ENCODE measurements around the gene PSMD3.
A peak's percentile ranks its signal among the peaks of the same experiment; 100 is the strongest.
"Not testable (repeated sequence)": the region's sequence is repeated elsewhere in the genome, so short reads cannot be mapped to it uniquely, and the experiment has no call there.

Gene PSMD3

DNA sequence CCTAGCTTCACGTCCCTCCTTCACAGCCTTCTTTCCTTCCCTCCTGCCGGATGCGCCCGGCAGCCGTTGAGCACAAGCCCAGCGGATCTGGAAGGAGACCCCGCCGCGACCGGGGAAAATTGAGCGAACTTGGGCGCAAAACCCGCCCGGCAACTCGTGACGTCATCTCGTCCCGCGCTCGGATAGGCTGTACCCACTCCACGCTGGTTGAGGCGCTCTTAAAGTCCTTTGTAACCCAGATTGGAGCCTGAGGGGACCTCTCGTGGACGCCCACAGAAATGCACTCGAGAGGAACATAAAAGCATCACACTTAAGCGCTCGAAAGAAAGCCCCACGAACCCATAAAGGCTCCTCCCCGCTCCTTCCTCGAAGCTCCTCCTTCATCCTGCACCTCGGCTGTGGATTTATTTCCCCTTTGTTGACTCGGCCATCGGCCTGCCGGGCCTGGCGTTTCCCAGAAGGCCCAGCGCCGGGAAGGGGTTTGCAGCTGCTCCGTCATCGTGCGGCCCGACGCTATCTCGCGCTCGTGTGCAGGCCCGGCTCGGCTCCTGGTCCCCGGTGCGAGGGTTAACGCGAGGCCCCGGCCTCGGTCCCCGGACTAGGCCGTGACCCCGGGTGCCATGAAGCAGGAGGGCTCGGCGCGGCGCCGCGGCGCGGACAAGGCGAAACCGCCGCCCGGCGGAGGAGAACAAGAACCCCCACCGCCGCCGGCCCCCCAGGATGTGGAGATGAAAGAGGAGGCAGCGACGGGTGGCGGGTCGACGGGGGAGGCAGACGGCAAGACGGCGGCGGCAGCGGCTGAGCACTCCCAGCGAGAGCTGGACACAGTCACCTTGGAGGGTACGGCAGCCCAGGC is at the start of gene PSMD3:
TSS of gene PSMD3 (plus strand) at position 457 of the 856 bp plus-strand sequence. CDS start at position 621, 164 bp downstream.
- DNase-seq: peak; percentile 99

- DNase-seq: no peak
Observed at GRCh38 chr17:39933912-39934311, 46.7 kb upstream of the PSMD3 start.

GRCh38 chr17:39934324-39934723 is 46.3 kb upstream of the PSMD3 start:
- no peak for DNase-seq

- no peak for DNase-seq
Observed at GRCh38 chr17:39935909-39936308, 44.7 kb upstream of the PSMD3 start.

DNA sequence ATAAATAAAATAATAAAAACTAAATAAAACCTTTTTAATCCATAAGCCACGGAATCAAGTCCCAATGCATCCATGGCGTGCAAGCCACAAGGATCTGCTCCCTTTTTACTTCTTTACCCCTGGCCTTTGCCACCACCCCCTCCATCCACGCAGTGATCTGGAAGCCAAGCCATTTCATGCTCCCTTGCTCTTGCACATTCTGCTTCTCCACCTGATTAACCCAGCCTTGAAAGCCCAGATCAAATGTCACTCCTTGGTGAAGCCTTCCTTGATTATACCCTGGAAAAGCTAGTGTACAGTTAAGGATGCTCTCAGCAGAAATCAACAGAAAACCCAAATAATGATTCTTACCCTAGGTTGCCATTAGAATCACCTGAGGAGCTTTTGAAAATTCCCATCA is 43.2 kb upstream of the PSMD3 start:
- no peak for DNase-seq

DNA sequence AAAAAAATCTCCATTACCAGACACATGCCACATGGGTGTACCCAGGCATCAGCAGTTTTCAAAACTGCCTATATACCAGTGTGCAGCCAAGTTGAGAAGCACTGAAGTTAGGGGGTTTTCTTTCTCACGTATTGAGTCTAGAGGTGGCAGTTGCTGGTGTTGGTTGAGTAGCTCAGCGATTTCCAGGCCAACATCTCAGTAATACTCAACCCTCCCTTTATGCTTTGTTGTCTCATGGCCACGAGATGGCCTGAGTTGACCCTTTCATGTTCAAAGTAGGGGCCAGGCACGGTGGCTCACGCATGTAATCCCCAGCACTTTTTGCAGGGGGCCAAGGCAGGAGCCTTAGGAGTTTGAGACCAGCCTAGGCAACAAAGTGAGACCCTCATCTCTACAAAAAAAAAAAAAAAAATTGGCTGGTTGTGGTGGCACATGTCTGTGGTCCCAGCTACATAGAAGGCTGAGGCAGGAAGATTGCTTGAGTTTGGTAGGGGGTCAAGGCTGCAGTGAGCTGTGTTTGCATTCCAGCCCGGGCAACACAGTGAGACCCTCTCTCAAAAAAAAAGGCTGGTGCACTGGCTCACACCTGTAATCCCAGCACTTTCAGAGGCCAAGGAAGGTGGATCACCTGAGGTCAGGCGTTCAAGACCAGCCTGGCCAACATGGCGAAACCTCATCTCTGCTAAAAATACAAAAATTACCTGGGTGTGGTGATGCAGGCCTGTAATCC is 42.3 kb upstream of the PSMD3 start:
- DNase-seq: no peak

GRCh38 chr17:39939106-39939505 is 41.5 kb upstream of the PSMD3 start:
- no peak for DNase-seq

DNA sequence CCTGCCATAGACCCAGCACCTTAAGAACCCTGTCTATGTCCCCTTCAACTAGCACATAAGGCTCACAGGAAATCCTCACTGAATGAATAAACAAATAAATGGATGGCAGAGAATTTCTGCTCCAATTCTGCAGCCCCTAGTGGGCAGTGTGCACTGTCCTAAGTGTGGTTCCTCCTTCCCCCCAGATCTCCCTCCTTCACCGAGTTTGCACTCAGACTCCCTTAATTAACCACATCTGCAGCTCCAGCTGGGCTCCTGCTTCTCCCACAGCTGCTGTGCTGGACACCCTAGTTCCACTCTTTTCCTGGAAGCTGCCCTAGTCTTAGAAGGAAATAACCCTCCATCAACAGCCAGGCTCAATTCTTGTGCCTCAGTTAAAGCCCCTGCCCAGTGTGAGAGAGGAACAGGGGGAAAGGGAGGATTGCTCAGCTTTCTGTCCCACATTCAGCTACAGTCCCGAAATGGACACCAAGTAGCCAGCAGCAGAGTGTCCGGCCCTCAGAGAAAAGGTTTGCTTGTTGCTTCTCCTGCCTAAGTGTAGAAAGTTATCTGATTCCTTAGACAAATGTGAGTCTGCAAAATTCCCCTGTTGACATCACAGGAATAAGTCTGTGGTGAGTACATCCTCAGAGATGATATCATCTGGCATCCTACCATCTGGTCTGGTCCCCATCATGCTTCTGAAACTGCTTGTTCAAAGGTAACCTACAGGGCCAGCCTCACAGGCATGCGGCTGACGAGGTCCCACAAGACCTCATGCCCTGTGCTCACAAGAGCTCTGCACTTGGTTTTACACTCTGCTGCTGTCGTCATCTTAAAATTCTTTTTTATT is 40.8 kb upstream of the PSMD3 start:
- peak; percentile 77 for DNase-seq

DNA sequence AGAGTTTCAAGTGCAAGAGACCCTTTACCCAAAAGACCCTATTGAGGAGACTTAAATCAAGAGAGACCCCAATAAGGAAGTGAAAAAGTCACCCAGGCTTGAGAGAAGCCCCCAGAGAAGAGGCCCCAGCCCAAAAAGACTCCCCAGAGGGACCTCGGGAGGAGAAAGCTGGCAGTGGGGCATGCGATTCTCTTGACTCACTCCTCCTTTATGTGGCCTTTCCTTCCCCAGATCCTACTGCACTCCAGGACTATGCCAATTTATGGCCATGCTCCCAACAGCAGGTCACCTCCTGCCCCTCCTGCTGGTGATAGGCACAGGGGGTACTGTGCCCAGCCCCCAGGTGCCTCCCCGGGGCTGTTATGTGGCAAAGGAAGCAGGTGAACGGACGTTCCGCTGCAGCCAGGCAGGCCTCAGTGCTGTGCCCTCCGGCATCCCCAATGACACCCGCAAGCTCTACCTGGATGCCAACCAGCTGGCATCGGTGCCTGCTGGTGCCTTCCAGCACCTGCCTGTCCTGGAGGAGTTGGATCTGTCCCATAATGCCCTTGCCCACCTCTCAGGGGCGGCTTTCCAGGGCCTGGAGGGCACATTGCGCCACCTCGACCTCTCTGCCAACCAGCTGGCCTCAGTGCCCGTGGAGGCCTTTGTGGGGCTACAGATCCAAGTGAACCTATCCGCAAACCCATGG is 36.8 kb upstream of the PSMD3 start:
- no peak for DNase-seq

- DNase-seq: no peak
Observed at GRCh38 chr17:39944393-39944711, 36.3 kb upstream of the PSMD3 start.

DNA sequence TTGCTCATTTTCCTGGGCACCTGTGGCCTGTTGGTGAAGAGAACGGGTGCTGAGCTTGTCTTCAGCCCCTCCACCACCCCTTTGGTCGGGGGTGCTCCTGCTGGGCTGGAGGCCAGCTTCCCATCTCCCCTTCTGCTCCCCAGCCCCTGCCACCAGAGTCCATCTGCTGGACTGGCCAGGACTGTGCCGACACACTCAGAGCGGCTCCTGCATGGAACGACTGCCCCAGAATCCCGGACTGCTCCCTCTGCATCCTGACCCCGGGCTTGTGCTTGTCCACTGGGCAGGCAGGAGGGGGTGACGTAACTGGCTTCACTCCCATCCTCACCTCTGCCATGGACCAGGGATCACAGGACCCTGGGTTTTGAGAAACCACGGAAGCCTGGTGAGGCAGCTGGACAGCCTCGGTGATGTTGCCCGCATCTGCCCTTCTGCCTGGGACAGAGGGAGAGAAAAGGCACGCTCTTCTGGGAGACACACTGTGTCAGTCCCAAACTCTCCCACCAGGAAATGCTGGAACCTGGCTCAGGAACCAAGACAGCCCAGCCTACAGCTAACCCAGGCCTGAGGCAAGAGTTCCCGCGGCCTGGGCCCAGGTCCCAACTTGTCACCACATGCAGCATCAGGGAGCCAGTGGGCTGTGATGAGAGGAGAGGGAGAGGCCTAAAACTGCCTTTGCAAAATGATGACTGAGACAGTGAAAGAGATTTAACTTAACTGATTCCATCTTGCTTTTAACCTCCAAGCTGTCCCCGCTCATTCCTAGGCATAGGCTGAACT is 33.9 kb upstream of the PSMD3 start:
- no peak for DNase-seq

DNA sequence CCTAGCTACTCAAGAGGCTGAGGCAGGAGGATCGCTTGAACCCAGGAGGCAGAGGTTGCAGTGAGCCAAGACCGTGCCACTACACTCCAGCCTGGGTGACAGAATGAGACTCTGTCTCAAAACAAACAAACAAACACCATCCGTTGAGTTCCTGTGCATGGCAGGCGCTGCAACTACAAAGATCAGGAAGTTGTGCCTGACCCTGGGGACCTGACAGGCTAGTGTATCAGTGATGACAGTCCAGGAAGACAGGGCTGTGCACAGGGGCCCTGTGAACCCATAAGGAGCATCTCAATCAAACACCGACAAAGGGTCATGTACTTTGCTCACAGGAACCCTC is 32.1 kb upstream of the PSMD3 start:
- not testable (repeated sequence) for DNase-seq

- no peak for DNase-seq
Observed at GRCh38 chr17:39949028-39949427, 31.6 kb upstream of the PSMD3 start.

- no peak for DNase-seq
Observed at GRCh38 chr17:39950871-39951348, 29.7 kb upstream of the PSMD3 start.

GRCh38 chr17:39951924-39952679 is 28.5 kb upstream of the PSMD3 start:
- DNase-seq: no peak

GRCh38 chr17:39952680-39953470 is 27.7 kb upstream of the PSMD3 start:
- DNase-seq: peak; percentile 99

- DNase-seq: no peak
Observed at GRCh38 chr17:39953471-39953888, 27.1 kb upstream of the PSMD3 start.

GRCh38 chr17:39954876-39955275 is 25.7 kb upstream of the PSMD3 start:
- no peak for DNase-seq

- no peak for DNase-seq
Observed at GRCh38 chr17:39955726-39956225, 24.8 kb upstream of the PSMD3 start.

- DNase-seq: no peak
Observed at GRCh38 chr17:39960524-39961041, 20.0 kb upstream of the PSMD3 start.
